Trophoblast cell (in vitro differentiated cells and primary cell): ENCODE measurements around the gene SNAI1.

Experiments
- DNase-seq, 2 donors: peaks; one replicate each; pipeline ENCODE4 v3.0.0-alpha.2; 2016
- H2AFZ ChIP-seq: 2 replicates; pipeline ENCODE4 v1.6.1; 2013; ENCODE audit warnings: low read length, moderate library complexity, mild to moderate bottlenecking; ENCODE audit not compliant: insufficient read depth, poor library complexity
- H2AK5ac ChIP-seq: 2 replicates; pipeline ENCODE4 v1.6.1; 2013; ENCODE audit warnings: mild to moderate bottlenecking, low read length
- H2BK120ac ChIP-seq: 2 replicates; pipeline ENCODE4 v1.6.1; 2013; ENCODE audit warnings: low read length, mild to moderate bottlenecking, moderate library complexity; ENCODE audit not compliant: insufficient read depth, poor library complexity
- H2BK12ac ChIP-seq: 2 replicates; pipeline ENCODE4 v1.6.1; 2013; ENCODE audit warnings: mild to moderate bottlenecking, low read length, moderate library complexity
- H2BK5ac ChIP-seq: 2 replicates; pipeline ENCODE4 v1.6.1; 2013; ENCODE audit warnings: low read length, low read depth, moderate library complexity, mild to moderate bottlenecking; ENCODE audit not compliant: poor library complexity
- H3K14ac ChIP-seq: 2 replicates; pipeline ENCODE4 v1.6.1; 2013; ENCODE audit warnings: mild to moderate bottlenecking, low read length
- H3K18ac ChIP-seq: 2 replicates; pipeline ENCODE4 v1.6.1; 2013; ENCODE audit warnings: mild to moderate bottlenecking, low read length
- H3K23ac ChIP-seq: 2 replicates; pipeline ENCODE4 v1.6.1; 2013; ENCODE audit warnings: low read length
- H3K27ac ChIP-seq: 2 replicates; pipeline ENCODE4 v1.5.1; 2013; ENCODE audit warnings: low read depth, mild to moderate bottlenecking, inconsistent platforms, low read length, moderate library complexity
- H3K27me3 ChIP-seq: 2 replicates; pipeline ENCODE4 v1.6.1; 2013; ENCODE audit warnings: inconsistent platforms, mild to moderate bottlenecking, low read length, moderate library complexity; ENCODE audit not compliant: insufficient read depth
- H3K36me3 ChIP-seq, 2 experiments: 1 replicate in 1 of 2; 2 replicates in 1 of 2; pipeline ENCODE4 v1.6.1; 2013; ENCODE audit warnings: low read length in 2 of 2, mild to moderate bottlenecking in 2 of 2, moderate library complexity in 1 of 2; ENCODE audit not compliant: insufficient read depth in 2 of 2, control insufficient read depth in 1 of 2
- H3K4ac ChIP-seq: 2 replicates; pipeline ENCODE4 v1.6.1; 2013; ENCODE audit warnings: low read depth, mild to moderate bottlenecking, low read length, moderate library complexity
- H3K4me1 ChIP-seq, 2 experiments: 1 replicate in 1 of 2; 2 replicates in 1 of 2; pipeline ENCODE4 v1.6.1; 2013; ENCODE audit warnings: low read length in 2 of 2, mild to moderate bottlenecking in 2 of 2, moderate library complexity in 1 of 2; ENCODE audit not compliant: insufficient read depth in 2 of 2, control insufficient read depth in 1 of 2
- H3K4me2 ChIP-seq: 2 replicates; pipeline ENCODE4 v1.6.1; 2013; ENCODE audit warnings: inconsistent platforms, mild to moderate bottlenecking, low read length, moderate library complexity
- H3K4me3 ChIP-seq: 2 replicates; pipeline ENCODE4 v1.5.1; 2013; ENCODE audit warnings: mild to moderate bottlenecking, low read depth, low read length, inconsistent platforms
- H3K79me1 ChIP-seq: one replicate; pipeline ENCODE4 v1.6.1; 2013; ENCODE audit warnings: low read length
- H3K79me2 ChIP-seq: 2 replicates; pipeline ENCODE4 v1.6.1; 2013; ENCODE audit warnings: low read length, mild to moderate bottlenecking; ENCODE audit not compliant: control insufficient read depth, insufficient read depth, poor library complexity
- H3K9ac ChIP-seq: 2 replicates; pipeline ENCODE4 v1.6.1; 2013; ENCODE audit warnings: mild to moderate bottlenecking, low read length
- H3K9me3 ChIP-seq: 2 replicates; pipeline ENCODE4 v1.6.1; 2013; ENCODE audit warnings: low read depth, mild to moderate bottlenecking, control low read depth, inconsistent platforms, low read length; ENCODE audit not compliant: insufficient read depth
- H4K12ac ChIP-seq: 2 replicates; pipeline ENCODE4 v1.6.1; 2013; ENCODE audit warnings: low read depth, mild to moderate bottlenecking, low read length, moderate library complexity
- H4K8ac ChIP-seq: 2 replicates; pipeline ENCODE4 v1.6.1; 2013; ENCODE audit warnings: low read depth, mild to moderate bottlenecking, low read length, moderate library complexity
- H4K91ac ChIP-seq: one replicate; pipeline ENCODE4 v1.6.1; 2013; ENCODE audit warnings: low read depth, mild to moderate bottlenecking, low read length, moderate library complexity
- WGBS: extraction: QIAGEN DNeasy Blood & Tissue Kit; methylation state at CpG from one replicate; pipeline ENCODE4 v1.1.7; 2013; ENCODE audit warnings: missing lambda C conversion rate; ENCODE audit not compliant: insufficient read length, insufficient coverage; ENCODE audit errors: extremely low coverage; 5-methylcytosine and 5-hydroxymethylcytosine counted together

Gene SNAI1

GRCh38 chr20:49965781-49966305, 16.9 kb upstream of the SNAI1 start:
- Histone ChIP-seq H3K14ac (no peak overlapping the region), H3K4me1 (peaks cover 3 to 17% of the 10 kb centered on the region in 2 experiments), H4K8ac (no peak overlapping the region), H2BK5ac (no peak overlapping the region), H3K9ac (no peak overlapping the region), H3K23ac (no peak overlapping the region), H2AFZ (no peak overlapping the region), H4K91ac (no peak overlapping the region), H3K79me1 (no peaks in the 10 kb centered on the region), H3K4me3 (no peak overlapping the region), H2BK120ac (no peak overlapping the region), H3K4me2 (no peak overlapping the region), H3K9me3 (no peaks in the 10 kb centered on the region), H3K27ac (no peak overlapping the region), H2BK12ac (no peak overlapping the region), H3K79me2 (no peaks in the 10 kb centered on the region), H3K4ac (no peak overlapping the region), H3K27me3 (no peaks in the 10 kb centered on the region), H3K36me3 (peaks cover 0 to 3% of the 10 kb centered on the region in 2 experiments), H4K12ac (no peak overlapping the region), H2AK5ac (no peak overlapping the region), H3K18ac (no peak overlapping the region)
- DNase-seq, result peak; percentile 41 to 61
- WGBS, result no CpG with 5 or more reads among the region's 9 CpGs

GRCh38 chr20:49966861-49967260, 15.9 kb upstream of the SNAI1 start:
- Histone ChIP-seq H3K27me3 (no peaks in the 10 kb centered on the region), H3K4me2 (no peak overlapping the region), H3K9me3 (no peaks in the 10 kb centered on the region), H4K8ac (no peak overlapping the region), H2BK120ac (no peak overlapping the region), H3K36me3 (peaks cover 0 to 3% of the 10 kb centered on the region in 2 experiments), H3K4me1 (peaks cover 3 to 17% of the 10 kb centered on the region in 2 experiments), H3K79me2 (no peaks in the 10 kb centered on the region), H3K14ac (no peak overlapping the region), H2BK5ac (no peak overlapping the region), H3K79me1 (no peaks in the 10 kb centered on the region), H3K18ac (no peak overlapping the region), H3K4me3 (no peak overlapping the region), H3K23ac (no peak overlapping the region), H3K4ac (no peak overlapping the region), H3K9ac (no peak overlapping the region), H2AFZ (no peak overlapping the region), H2AK5ac (no peak overlapping the region), H4K91ac (no peak overlapping the region), H4K12ac (no peak overlapping the region), H3K27ac (no peak overlapping the region), H2BK12ac (no peak overlapping the region)
- DNase-seq, result no peak
- no CpG with 5 or more reads among the region's 2 CpGs for WGBS

GRCh38 chr20:49969234-49969633, 13.5 kb upstream of the SNAI1 start:
- Histone ChIP-seq H2BK120ac (no peak overlapping the region), H3K79me1 (no peaks in the 10 kb centered on the region), H3K23ac (no peak overlapping the region), H4K12ac (no peak overlapping the region), H3K79me2 (no peaks in the 10 kb centered on the region), H3K4me1 (peaks cover 3 to 17% of the 10 kb centered on the region in 2 experiments), H3K4me2 (no peak overlapping the region), H2AFZ (no peak overlapping the region), H3K4ac (no peak overlapping the region), H4K8ac (no peak overlapping the region), H2AK5ac (no peak overlapping the region), H3K36me3 (no peaks in the 10 kb centered on the region), H3K27ac (no peak overlapping the region), H3K27me3 (no peaks in the 10 kb centered on the region), H3K9ac (no peak overlapping the region), H2BK5ac (no peak overlapping the region), H3K14ac (no peak overlapping the region), H3K4me3 (no peak overlapping the region), H4K91ac (no peak overlapping the region), H2BK12ac (no peak overlapping the region), H3K9me3 (no peaks in the 10 kb centered on the region), H3K18ac (no peak overlapping the region)
- DNase-seq, result peak in 1 of 2 donors; percentile 39
- WGBS, result no CpG with 5 or more reads among the region's 3 CpGs

- no peak overlapping the region for H2BK12ac ChIP-seq
- no peaks in the 10 kb centered on the region for H3K27me3 ChIP-seq
- H3K79me2 ChIP-seq, result no peaks in the 10 kb centered on the region
- H3K14ac ChIP-seq, result no peak overlapping the region
- H2BK5ac ChIP-seq, result no peak overlapping the region
- no peak overlapping the region for H4K8ac ChIP-seq
- H3K18ac ChIP-seq, result no peak overlapping the region
- no peak overlapping the region for H3K4ac ChIP-seq
- no peaks in the 10 kb centered on the region for H3K79me1 ChIP-seq
- H2BK120ac ChIP-seq, result peak overlapping the region; percentile 2
- no peak overlapping the region for H4K12ac ChIP-seq
- H3K9ac ChIP-seq, result no peak overlapping the region
- H2AK5ac ChIP-seq, result no peak overlapping the region
- no peak overlapping the region for H2AFZ ChIP-seq
- no peak overlapping the region for H3K4me3 ChIP-seq
- H3K27ac ChIP-seq, result no peak overlapping the region
- H3K4me1 ChIP-seq, result peaks cover 3 to 17% of the 10 kb centered on the region in 2 experiments
- H4K91ac ChIP-seq, result no peak overlapping the region
- no peaks in the 10 kb centered on the region for H3K36me3 ChIP-seq
- peak; percentile 84 to 86 for DNase-seq
- H3K9me3 ChIP-seq, result no peaks in the 10 kb centered on the region
- WGBS, result no CpG with 5 or more reads among the region's 5 CpGs
- H3K4me2 ChIP-seq, result no peak overlapping the region
- no peak overlapping the region for H3K23ac ChIP-seq
Observed at GRCh38 chr20:49969946-49970345, 12.8 kb upstream of the SNAI1 start.
